Measurements from ENCODE around the gene MAPRE3.

DNA sequence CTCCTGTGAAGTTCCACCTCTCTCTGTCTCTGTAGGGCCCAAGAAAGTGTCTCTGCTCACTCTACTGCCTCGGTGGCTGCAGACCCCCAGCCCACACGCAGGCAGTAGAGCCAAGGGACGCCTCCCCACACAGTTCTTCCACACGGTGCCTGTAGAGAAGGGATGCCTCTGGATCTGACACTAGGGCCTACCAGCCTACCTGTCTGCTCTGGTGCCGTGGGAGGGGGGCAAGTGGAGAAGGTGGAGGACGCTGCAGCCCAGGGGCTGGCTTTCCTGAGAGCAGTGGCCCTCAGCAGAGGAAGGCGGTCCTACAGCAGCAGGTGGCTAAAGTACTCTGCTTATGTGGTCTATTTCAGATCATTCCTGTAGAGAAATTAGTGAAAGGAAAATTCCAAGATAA, 53.3 kb downstream of the MAPRE3 start:
- TF ChIP-seq EP300 (IDR thresholded peaks at IDR 0.05; ENCODE audit: low read depth): no peak
- no peak for TF ChIP-seq CTCF (IDR thresholded peaks at IDR 0.05)
- TF ChIP-seq POLR2AphosphoS5 (IDR thresholded peaks at IDR 0.05): no peak

Measured in transverse colon (tissue), 4 donors.